Hepatocyte (in vitro differentiated cells): ENCODE results near the gene TMEM164.

Source experiments
- CTCF ChIP-seq: fragments of 200-600 bp; sonication (generic); IDR thresholded peaks from 2 replicates; pipeline ENCODE4 v1.5.1; 2016; ENCODE audit warnings: antibody characterized with exemption, mild to moderate bottlenecking; ENCODE audit not compliant: poor library complexity
- EZH2 ChIP-seq: fragments of 200-600 bp; sonication (generic); IDR thresholded peaks from 2 replicates; pipeline ENCODE4 v1.6.1; 2016; ENCODE audit warnings: antibody characterized with exemption, mild to moderate bottlenecking, borderline replicate concordance

- TF ChIP-seq CTCF (no peak), EZH2 (no peak)
These were observed 31.1 kb downstream of the TMEM164 start for GRCh38 chrX:110034036-110034435.
